Measurements from ENCODE around the gene BCL11A.

The BCL11A gene

DNA sequence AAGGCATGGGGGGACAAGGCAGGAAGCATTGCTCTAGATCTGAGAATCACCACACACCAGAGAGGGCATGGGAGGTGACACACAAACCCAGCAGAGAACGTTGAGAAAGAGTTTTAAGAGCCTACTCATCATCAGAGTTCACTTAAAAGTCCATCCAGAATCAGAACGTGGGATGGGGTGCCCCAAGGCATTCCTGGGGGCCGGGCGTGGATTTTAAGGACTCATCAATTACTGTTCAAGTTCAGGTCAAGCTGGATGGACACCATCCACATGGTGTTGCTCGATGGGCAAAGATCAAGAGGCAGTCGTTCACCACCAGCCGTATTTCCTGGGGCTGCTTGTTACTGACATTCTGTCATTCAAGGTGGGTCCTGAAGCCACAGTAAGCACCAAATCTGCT is 34.9 kb downstream of the BCL11A start:
- peaks cover 25% of the 10 kb centered on the region for H3K4me1 ChIP-seq (ENCODE audit: insufficient read depth, insufficient read length)
- no peak overlapping the region for H3K9ac ChIP-seq (ENCODE audit: insufficient read length, low read depth)
- H3K27me3 ChIP-seq (ENCODE audit: insufficient read depth, insufficient read length): no peaks in the 10 kb centered on the region
- H3K9me3 ChIP-seq (ENCODE audit: insufficient read depth, low read length): no peaks in the 10 kb centered on the region
- no peak overlapping the region for H3K4me3 ChIP-seq (ENCODE audit: insufficient read length, low read depth)
- peaks cover 48% of the 10 kb centered on the region for H3K36me3 ChIP-seq (ENCODE audit: insufficient read depth, insufficient read length, low read length)
- TF ChIP-seq YY1 (IDR thresholded peaks at IDR 0.05; ENCODE audit: insufficient read depth, insufficient read length) (no peak), SUZ12 (IDR thresholded peaks at IDR 0.05; ENCODE audit: extremely low read depth, insufficient read depth, insufficient read length) (no peak), ZNF274 (IDR thresholded peaks at IDR 0.05; ENCODE audit: low read depth, low read length) (no peak)
- DNase-seq (ENCODE audit: low read depth, low spot score): no peak

DNA sequence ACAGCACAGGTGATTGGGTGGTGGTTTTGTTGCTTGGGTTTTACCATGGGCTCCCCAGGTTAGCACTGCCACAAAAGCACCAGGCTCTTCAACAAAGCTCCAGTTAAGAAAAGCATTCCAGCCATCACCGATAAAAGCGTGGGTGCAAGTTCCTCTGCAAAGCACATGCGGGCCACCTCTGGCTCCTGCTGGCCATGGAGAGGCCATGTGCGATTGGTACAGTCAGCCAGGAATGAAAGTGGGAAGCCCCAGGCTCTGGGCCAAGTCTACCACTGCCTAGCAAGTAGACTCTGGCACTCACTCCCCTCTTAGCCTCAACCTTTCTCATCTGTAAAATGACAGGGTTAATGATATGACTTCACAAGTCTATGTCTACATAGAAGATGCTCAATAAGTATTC is 36.0 kb downstream of the BCL11A start:
- Histone ChIP-seq H3K9me3 (ENCODE audit: insufficient read depth, low read length) (no peaks in the 10 kb centered on the region), H3K4me1 (ENCODE audit: insufficient read depth, insufficient read length) (peaks cover 28% of the 10 kb centered on the region), H3K36me3 (ENCODE audit: insufficient read depth, insufficient read length, low read length) (peaks cover 47% of the 10 kb centered on the region), H3K27me3 (ENCODE audit: insufficient read depth, insufficient read length) (no peaks in the 10 kb centered on the region), H3K4me3 (ENCODE audit: insufficient read length, low read depth) (no peak overlapping the region), H3K9ac (ENCODE audit: insufficient read length, low read depth) (no peak overlapping the region)
- DNase-seq (ENCODE audit: low read depth, low spot score): no peak
- no peak for TF ChIP-seq YY1 (IDR thresholded peaks at IDR 0.05; ENCODE audit: insufficient read depth, insufficient read length)
- no peak for TF ChIP-seq SUZ12 (IDR thresholded peaks at IDR 0.05; ENCODE audit: extremely low read depth, insufficient read depth, insufficient read length)
- TF ChIP-seq ZNF274 (IDR thresholded peaks at IDR 0.05; ENCODE audit: low read depth, low read length): no peak

DNA sequence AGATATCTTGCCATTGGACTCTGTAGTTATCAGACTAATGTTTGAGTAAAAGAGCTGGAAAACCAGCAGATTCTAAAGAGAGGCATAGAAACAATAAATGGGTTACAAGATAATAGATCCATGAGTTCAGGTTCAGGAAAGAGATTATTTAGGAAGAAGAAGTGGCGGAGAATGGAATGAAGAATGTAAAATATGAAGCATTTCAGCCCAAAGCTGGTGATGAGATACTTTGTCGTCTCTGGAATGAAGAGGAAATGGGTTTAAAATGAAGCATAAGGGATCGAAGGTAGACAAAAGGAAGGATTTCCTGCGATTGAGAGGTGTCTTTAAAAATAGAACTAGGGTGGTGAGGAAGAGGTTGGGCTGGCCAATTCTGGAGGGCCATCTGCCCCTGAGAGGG is 36.6 kb downstream of the BCL11A start:
- Histone ChIP-seq H3K36me3 (ENCODE audit: insufficient read depth, insufficient read length, low read length) (peaks cover 44% of the 10 kb centered on the region), H3K9ac (ENCODE audit: insufficient read length, low read depth) (no peak overlapping the region), H3K27me3 (ENCODE audit: insufficient read depth, insufficient read length) (no peaks in the 10 kb centered on the region), H3K9me3 (ENCODE audit: insufficient read depth, low read length) (no peaks in the 10 kb centered on the region), H3K4me1 (ENCODE audit: insufficient read depth, insufficient read length) (peaks cover 29% of the 10 kb centered on the region), H3K4me3 (ENCODE audit: insufficient read length, low read depth) (no peak overlapping the region)
- TF ChIP-seq ZNF274 (IDR thresholded peaks at IDR 0.05; ENCODE audit: low read depth, low read length) (no peak), SUZ12 (IDR thresholded peaks at IDR 0.05; ENCODE audit: extremely low read depth, insufficient read depth, insufficient read length) (no peak), YY1 (IDR thresholded peaks at IDR 0.05; ENCODE audit: insufficient read depth, insufficient read length) (no peak)
- no peak for DNase-seq (ENCODE audit: low read depth, low spot score)

DNA sequence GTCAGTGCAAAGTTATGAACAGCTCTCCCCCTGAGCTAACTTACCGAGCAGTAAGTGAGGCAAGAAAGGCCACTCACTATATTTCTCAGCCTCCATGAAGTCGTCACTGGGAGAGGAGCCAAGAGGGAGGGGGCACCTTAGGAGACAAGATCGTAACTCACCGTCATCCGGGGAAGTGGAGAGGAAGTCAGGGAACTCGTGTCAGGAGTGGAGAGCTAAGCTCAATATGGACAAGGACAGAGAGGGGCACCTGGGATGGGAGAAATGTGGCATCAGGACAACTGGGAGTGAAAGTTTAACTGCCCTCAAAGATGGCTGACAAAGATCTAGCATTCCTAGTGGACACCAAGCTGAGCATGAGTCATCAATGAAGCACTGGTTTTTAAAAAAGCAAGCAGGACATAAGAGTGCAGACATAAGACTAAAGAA is 37.1 kb downstream of the BCL11A start:
- peaks cover 40% of the 10 kb centered on the region for H3K36me3 ChIP-seq (ENCODE audit: insufficient read depth, insufficient read length, low read length)
- H3K9ac ChIP-seq (ENCODE audit: insufficient read length, low read depth): no peak overlapping the region
- TF ChIP-seq ZNF274 (IDR thresholded peaks at IDR 0.05; ENCODE audit: low read depth, low read length) (no peak), YY1 (IDR thresholded peaks at IDR 0.05; ENCODE audit: insufficient read depth, insufficient read length) (no peak)
- peaks cover 28% of the 10 kb centered on the region for H3K4me1 ChIP-seq (ENCODE audit: insufficient read depth, insufficient read length)
- no peaks in the 10 kb centered on the region for H3K27me3 ChIP-seq (ENCODE audit: insufficient read depth, insufficient read length)
- H3K4me3 ChIP-seq (ENCODE audit: insufficient read length, low read depth): no peak overlapping the region
- no peaks in the 10 kb centered on the region for H3K9me3 ChIP-seq (ENCODE audit: insufficient read depth, low read length)
- DNase-seq (ENCODE audit: low read depth, low spot score): no peak

DNA sequence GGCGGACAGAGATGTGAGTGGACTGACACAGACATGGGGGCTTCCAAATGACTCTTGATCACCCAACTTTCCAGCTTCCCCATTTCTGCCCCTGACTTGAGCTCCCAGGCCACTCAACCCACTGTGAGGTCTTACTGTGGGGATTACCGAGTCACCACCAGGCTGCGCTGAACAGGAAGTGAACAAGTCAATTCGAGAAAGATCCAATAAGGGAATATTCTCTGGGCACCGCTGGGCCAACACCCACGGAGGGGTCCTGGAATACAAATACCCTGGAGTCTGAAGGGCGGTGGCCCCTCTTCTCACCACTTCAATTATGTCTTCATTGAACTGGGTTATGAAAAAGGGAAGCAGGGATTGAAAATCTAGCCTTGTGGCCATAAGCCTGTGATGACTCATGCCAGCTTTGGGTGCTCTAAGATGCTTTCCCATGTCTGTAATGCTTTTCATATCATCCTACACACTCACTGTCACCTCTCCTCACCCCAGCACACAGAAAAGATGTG is 37.7 kb downstream of the BCL11A start:
- no peak overlapping the region for H3K9ac ChIP-seq (ENCODE audit: insufficient read length, low read depth)
- peaks cover 40% of the 10 kb centered on the region for H3K36me3 ChIP-seq (ENCODE audit: insufficient read depth, insufficient read length, low read length)
- no peaks in the 10 kb centered on the region for H3K9me3 ChIP-seq (ENCODE audit: insufficient read depth, low read length)
- H3K4me1 ChIP-seq (ENCODE audit: insufficient read depth, insufficient read length): peaks cover 28% of the 10 kb centered on the region
- no peak for TF ChIP-seq YY1 (IDR thresholded peaks at IDR 0.05; ENCODE audit: insufficient read depth, insufficient read length)
- TF ChIP-seq SUZ12 (IDR thresholded peaks at IDR 0.05; ENCODE audit: extremely low read depth, insufficient read depth, insufficient read length): no peak
- TF ChIP-seq ZNF274 (IDR thresholded peaks at IDR 0.05; ENCODE audit: low read depth, low read length): no peak
- no peaks in the 10 kb centered on the region for H3K27me3 ChIP-seq (ENCODE audit: insufficient read depth, insufficient read length)
- DNase-seq (ENCODE audit: low read depth, low spot score): no peak
- no peak overlapping the region for H3K4me3 ChIP-seq (ENCODE audit: insufficient read length, low read depth)

DNA sequence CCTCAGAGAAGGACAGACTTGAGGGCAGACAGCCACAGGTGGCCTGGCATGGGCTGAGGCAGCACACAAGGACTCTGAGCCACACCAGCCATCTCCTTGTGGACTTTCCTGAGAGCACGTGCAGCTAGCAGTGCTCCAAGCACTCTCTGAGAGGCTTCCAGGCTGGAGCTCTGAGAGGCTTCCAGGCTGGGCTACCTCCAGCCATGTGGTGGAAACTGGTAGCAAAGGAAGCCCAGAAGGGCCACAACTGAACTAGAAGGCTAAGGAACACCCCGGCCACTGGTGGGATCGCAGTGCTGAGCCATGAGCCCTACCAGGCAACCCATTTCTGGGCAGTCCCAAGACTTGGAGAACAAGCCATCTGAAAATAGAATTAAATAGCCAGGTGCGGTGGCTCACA is 39.5 kb downstream of the BCL11A start:
- H3K27me3 ChIP-seq (ENCODE audit: insufficient read depth, insufficient read length): no peaks in the 10 kb centered on the region
- no peak overlapping the region for H3K9ac ChIP-seq (ENCODE audit: insufficient read length, low read depth)
- TF ChIP-seq YY1 (IDR thresholded peaks at IDR 0.05; ENCODE audit: insufficient read depth, insufficient read length) (no peak), SUZ12 (IDR thresholded peaks at IDR 0.05; ENCODE audit: extremely low read depth, insufficient read depth, insufficient read length) (no peak), ZNF274 (IDR thresholded peaks at IDR 0.05; ENCODE audit: low read depth, low read length) (no peak)
- H3K4me1 ChIP-seq (ENCODE audit: insufficient read depth, insufficient read length): peaks cover 30% of the 10 kb centered on the region
- DNase-seq (ENCODE audit: low read depth, low spot score): no peak
- H3K9me3 ChIP-seq (ENCODE audit: insufficient read depth, low read length): no peaks in the 10 kb centered on the region
- no peak overlapping the region for H3K4me3 ChIP-seq (ENCODE audit: insufficient read length, low read depth)
- peaks cover 39% of the 10 kb centered on the region for H3K36me3 ChIP-seq (ENCODE audit: insufficient read depth, insufficient read length, low read length)

DNA sequence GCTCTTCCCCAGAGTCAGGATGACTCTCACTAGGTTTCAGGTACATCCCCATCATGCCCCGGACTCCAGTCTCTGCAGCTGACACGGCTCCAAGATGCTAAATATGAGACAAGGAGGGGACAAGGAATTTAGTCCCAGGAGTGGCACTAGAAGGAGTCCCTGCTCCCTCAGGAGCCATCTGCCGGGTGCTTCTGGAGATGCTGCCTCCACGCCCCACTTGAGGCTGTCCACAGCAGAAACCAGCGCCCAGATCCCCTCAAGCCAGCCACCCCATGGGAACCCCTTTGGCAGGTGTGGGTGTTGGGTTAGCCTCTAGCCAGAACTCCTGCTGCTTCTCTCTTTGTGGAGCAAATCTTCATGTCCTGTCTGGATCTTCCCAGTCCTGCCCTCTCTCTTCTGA is 40.3 kb downstream of the BCL11A start:
- TF ChIP-seq ZNF274 (IDR thresholded peaks at IDR 0.05; ENCODE audit: low read depth, low read length): no peak
- no peak for TF ChIP-seq YY1 (IDR thresholded peaks at IDR 0.05; ENCODE audit: insufficient read depth, insufficient read length)
- TF ChIP-seq SUZ12 (IDR thresholded peaks at IDR 0.05; ENCODE audit: extremely low read depth, insufficient read depth, insufficient read length): no peak
- peaks cover 31% of the 10 kb centered on the region for H3K36me3 ChIP-seq (ENCODE audit: insufficient read depth, insufficient read length, low read length)
- H3K4me1 ChIP-seq (ENCODE audit: insufficient read depth, insufficient read length): peaks cover 29% of the 10 kb centered on the region
- DNase-seq (ENCODE audit: low read depth, low spot score): no peak
- H3K4me3 ChIP-seq (ENCODE audit: insufficient read length, low read depth): no peak overlapping the region
- no peaks in the 10 kb centered on the region for H3K27me3 ChIP-seq (ENCODE audit: insufficient read depth, insufficient read length)
- no peaks in the 10 kb centered on the region for H3K9me3 ChIP-seq (ENCODE audit: insufficient read depth, low read length)
- no peak overlapping the region for H3K9ac ChIP-seq (ENCODE audit: insufficient read length, low read depth)
